NCI-H2227 (cell line): ENCODE measurements around the gene IL2RA.
"Not testable (repeated sequence)": the region's sequence is repeated elsewhere in the genome, so short reads cannot be mapped to it uniquely, and the experiment has no call there.

Experiments
- DNase-seq: peaks from one replicate; lab custom pipeline; 2025; ENCODE audit not compliant: unreplicated experiment; lab: John Stamatoyannopoulos, UW

The IL2RA gene

GRCh38 chr10:6062101-6062771 lies at the start of gene IL2RA:
Gene IL2RA (minus strand): TSS chr10:6062367. CDS start chr10:6062151, 216 bp downstream.
- DNase-seq: no peak

DNA sequence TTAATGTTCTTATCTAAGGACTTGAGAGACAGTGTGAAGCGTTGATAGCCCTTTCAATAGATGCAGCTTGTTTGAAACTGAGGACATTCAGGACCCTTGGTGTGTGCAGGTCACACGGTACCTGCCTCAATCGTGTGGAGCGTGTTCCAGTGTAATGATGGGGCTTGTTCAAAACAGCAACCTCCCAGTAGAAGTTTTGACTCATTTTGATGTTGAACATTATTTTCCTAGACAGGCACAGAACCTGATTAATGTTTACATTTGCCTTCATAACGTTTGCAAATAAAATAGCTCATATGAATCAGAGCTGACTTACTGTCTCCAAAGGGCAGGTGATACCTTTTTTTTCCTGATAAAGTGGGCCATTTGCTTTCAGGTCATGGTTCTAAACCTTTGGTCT lies 48.0 kb upstream of the IL2RA start:
- no peak for DNase-seq

DNA sequence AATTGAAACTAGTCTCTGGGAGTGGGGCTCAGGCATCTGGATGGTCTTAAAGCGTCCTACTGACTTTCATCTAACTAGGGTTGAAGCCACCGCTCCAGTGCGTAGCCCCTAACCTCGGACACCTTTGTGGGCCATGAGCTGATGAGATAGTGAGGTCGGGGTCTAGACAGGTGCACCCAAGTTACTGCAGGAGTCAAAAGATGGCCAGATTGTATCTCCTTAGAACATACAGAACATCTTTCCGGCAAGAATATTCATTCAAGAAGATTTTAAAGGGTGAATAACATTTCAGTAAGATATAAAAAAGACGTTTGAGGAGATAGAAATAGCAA lies 47.2 kb upstream of the IL2RA start:
- DNase-seq: no peak

GRCh38 chr10:6108631-6109443 lies 46.7 kb upstream of the IL2RA start:
- peak; percentile 32 for DNase-seq

- DNase-seq: no peak
Observed at GRCh38 chr10:6108072-6108471, 45.9 kb upstream of the IL2RA start.

DNA sequence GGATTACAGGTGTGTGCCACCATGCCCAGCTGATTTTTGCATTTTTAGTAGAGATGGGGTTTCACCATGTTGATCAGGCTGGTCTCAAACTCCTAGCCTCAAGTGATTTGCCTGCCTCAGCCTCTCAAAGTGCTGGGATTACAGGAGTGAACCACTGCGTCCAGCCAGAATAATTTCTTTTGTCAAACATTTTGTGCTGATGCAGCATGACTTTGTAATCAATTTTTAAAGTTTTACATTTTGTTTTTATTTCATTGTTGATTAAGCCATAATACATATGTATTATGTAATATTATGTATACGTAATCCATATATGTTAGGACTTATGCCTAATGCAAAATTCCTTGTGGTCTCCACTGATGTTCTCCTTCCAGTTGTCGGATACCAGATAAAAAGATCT lies 45.4 kb upstream of the IL2RA start:
- DNase-seq: not testable (repeated sequence)

GRCh38 chr10:6103591-6103990 lies 41.4 kb upstream of the IL2RA start:
- DNase-seq: no peak

DNA sequence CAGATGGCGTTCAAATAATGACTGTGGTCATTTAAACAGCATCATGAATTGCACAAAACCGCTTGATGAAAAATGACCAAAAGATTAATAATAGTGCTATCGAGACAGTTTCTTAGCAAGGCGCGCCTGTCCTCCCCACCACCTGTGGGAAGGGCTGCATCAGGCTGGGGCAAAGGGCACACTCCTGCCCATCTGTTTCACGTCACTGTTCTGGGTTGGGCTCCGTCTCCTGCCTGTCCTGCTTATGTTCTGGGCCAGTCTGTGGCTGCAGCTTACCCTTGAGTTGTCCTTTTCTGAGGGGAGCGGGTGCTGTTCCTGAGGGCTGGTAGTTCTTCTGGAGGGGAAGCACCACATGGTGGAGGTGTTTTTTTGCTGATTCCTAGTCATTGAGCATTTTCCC lies 40.0 kb upstream of the IL2RA start:
- no peak for DNase-seq

DNA sequence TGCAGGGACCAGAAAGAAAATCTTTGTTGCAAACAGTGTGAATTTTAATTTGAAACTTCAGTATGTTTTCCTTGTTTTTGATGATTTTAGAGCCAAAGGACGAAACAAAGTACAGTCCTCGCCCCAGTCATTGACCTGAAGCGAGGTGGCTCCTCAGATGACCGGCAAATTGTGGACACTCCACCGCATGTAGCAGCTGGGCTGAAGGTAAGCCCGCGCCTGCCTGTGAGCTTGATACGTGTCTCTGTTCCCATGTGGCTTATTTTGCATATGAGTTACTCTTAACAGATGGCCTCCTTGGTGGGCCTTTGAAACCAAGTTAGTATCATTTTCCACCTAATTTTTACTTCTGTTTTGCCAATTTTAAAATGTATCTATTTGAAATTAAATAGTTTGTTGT lies 39.0 kb upstream of the IL2RA start:
- no peak for DNase-seq

GRCh38 chr10:6100370-6100769 lies 38.2 kb upstream of the IL2RA start:
- no peak for DNase-seq

DNA sequence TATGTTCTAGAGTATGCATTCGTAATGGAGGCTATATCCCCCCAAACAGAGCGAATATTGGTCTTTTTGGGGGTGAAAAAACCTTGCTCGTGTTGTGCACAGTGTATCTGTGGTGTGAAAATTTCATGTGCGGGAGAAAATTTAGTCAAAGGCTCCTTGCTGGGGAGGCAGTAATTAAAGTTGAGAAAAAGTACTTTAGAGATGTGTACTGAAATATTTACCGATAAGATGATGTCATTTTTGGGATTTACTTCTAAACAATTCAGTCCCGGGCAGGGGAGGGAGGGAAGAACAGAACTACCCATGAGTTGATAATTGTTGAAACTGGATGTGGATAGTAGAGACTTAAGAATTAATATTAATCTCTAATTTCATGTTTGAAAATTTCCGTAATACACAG lies 36.0 kb upstream of the IL2RA start:
- DNase-seq: no peak

- DNase-seq: no peak
Observed at GRCh38 chr10:6097063-6097462, 34.9 kb upstream of the IL2RA start.

DNA sequence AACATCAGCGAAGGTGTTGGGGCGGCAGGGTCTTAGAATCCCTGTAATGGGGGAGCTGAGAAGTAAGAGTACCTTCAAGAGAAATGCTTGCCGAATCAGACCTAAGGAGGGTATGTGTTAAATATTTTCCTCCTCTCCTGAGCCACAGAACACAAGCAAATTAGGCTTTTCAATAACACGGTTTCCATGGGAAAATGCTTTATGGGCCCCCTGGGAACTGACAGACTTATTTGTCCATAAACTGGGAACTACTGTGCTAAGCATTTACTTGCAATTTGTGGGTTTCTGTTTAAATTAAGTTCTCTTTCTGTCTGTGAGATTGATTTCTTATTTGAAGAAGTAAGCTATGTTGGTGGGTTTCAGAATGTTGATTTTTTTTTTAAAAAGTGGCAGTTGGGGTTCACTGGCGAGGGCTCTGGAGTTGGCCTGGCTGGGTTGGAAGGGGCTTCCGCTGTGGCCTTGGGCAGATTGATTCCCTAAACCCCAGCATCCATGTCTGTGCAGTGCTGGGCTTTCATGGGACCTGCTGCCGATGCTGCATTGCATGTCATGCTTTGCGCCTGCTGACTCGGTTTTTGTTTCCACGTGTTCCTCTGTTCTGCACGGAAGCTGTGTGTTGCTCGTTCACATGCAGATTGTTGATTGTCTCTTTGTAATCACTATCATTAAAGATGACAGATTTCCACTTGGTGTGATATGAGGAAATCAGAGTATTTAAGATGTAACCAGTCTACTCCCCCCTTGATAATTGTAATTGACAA lies 33.8 kb upstream of the IL2RA start:
- DNase-seq: no peak

DNA sequence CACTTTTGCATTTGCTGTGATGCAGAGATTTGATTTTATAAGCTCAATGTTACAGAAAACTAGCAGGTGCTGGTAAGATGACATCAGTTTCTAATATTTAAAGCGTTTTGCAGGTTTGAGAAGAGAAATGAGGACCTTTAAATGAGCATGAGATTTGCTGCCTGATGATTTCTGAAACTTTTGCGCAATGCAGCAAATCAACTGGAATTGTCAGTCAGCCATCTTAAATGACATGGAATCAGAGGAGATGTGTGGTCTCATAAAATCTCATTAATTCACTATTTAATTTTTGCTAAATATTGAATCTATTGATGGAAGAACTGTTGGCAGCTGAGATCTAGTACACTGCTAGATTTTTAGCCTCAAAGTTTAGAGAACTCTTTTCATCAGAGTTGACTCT lies 30.6 kb upstream of the IL2RA start:
- no peak for DNase-seq

DNA sequence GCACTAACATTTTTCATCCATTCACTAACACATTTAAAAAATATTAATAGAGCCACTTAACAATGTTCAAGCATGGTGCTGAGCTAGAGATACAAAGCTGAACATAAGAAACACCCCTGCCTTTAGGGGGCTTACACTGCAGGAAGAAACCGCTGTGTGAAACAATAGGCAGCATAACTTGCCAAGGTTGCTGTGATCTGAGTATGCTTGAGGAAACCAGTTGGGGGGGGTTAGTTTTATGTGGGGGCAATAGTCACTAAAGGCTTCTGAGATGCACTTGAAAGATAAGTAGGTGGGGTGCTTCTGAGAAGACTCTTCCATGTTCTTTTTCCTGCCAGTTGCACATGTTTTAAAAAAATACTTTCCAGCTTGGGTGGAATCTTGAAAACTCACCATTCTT lies 29.5 kb upstream of the IL2RA start:
- DNase-seq: no peak

DNA sequence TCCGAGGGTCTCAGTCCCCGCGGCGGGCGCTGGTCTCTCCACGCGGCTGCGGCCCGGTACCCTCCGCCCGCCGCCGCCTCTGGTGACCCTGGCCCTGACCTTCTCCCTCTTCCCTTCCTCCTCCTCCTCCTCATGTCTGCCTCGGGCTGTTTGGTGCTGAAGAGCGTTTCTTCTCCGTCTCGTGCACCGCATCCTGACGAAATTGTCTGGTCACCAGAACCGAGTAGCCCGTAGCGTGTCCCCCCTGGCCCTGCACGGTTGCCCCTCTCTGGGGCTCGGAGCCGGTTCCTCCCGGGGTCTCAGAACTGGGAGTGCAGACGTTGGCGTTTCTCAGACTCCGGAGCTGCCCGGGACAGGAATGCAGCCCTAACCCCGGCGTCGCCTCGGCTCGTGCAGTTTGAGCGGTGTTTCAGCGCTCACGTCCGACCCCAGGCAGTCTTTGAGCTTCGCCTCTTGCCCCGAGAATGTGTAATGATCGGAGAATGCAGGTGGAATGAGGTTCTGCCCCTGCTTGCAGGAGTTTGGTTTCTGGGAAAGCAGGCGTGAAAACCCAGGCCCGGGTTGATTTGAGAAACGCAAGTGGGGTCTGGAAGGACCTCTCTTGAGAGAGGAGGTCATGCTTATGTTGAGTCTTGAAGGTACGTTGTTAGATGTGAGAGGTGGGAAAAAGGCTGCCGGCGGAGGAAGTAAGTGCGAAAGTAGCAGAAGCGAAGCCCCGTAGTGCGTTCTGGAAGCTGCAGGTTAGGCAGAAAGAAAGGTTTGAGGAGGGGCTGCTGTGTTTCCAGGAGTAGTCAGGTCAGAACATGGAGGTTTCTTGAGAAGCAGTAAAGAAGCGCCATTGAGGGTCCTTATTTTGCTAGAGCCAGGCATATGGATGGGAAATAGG lies 27.4 kb upstream of the IL2RA start:
- peak; percentile 22 for DNase-seq

DNA sequence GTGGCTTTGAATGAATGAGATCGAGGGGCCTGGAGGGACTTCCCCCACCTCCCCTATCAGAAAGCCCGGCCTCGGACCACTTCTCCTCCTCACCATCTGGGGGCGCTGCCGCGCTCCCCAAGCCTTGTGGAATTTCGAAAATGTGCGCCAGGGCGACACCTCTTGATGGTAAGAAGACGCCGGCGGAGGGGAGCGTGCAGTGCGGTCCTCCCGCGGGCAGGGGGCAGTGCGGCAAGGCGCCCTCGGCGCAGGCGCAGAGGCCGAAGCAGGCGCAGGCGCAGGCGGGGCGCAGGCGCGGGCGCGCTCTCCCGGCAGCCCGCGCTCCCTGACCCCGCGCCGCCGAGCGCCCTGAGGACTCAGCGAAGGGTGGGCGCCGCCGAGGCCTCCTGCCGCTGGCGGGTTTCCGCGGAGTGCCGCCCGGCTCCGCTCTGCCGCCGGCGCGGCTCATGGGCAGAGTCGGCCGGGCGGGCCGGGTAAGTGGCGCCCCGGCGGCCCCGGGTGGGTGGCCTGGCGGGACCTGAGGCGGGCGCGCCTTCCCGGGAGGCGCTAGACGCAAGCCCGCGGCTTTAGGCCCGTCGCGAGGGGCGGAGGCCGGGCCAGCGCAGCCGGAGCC lies 26.7 kb upstream of the IL2RA start, which contains the start of gene RBM17:
RBM17 (plus strand) TSS at position 314 of the 613 bp plus-strand sequence. CDS start 8,032 bp downstream, outside the sequence.
- DNase-seq: peak; percentile 94

DNA sequence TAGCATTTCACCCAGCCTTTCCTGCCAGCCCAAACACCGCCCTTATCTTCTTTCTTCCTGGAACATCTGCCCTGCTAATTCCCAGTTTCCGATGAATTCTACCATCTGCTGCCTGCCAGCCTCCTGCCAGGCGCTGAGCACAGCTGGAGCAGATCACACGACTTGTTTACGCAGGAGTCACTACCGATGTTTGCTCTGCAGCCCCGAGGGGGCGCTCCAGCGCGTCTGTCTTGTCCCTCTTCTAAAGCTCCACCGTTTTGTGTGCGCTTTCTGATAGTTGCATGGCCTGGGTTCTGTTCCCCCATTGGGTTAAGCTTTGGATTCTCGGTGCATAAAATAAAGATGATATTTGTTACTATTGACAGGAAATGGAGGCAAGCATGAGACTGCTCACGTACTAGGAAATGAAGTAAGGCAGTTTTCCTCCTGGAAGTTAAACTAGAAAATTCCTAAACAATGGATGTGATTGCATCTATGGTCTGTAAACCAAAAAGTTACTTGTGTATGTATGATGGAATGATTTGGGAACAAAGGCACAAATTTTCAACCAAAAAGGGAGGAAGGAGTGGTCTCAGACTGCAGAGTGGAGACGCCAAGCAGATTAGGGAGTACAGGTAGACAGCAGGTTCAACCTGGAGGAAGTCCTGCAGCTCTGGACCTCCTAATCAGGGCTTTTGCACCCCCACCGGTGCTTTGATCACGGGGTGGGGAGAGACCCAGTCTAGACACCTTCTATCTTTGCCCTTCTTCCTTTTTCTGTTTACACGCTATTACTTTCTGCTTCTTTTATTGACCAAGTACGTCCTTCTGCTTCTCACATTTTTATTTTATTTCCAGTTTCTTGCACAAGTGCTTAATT lies 24.4 kb upstream of the IL2RA start:
- DNase-seq: peak; percentile 87
